Measurements from ENCODE around the gene SDK2.

GRCh38 chr17:73354423-73355284 lies 289.6 kb downstream of the SDK2 start:
- TF ChIP-seq, protein P1, sequence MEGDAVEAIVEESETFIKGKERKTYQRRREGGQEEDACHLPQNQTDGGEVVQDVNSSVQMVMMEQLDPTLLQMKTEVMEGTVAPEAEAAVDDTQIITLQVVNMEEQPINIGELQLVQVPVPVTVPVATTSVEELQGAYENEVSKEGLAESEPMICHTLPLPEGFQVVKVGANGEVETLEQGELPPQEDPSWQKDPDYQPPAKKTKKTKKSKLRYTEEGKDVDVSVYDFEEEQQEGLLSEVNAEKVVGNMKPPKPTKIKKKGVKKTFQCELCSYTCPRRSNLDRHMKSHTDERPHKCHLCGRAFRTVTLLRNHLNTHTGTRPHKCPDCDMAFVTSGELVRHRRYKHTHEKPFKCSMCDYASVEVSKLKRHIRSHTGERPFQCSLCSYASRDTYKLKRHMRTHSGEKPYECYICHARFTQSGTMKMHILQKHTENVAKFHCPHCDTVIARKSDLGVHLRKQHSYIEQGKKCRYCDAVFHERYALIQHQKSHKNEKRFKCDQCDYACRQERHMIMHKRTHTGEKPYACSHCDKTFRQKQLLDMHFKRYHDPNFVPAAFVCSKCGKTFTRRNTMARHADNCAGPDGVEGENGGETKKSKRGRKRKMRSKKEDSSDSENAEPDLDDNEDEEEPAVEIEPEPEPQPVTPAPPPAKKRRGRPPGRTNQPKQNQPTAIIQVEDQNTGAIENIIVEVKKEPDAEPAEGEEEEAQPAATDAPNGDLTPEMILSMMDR (conservative IDR thresholded peaks at IDR 0.05; ENCODE audit: low read depth, low read length): no peak
- TF ChIP-seq EZH2 (IDR thresholded peaks at IDR 0.05; ENCODE audit: borderline replicate concordance, low read depth, low read length, poor library complexity, severe bottlenecking): no peak
